ENCODE data around the gene TRPM2.
"Not testable (repeated sequence)": the region's sequence is repeated elsewhere in the genome, so short reads cannot be mapped to it uniquely, and the experiment has no call there.

- not testable (repeated sequence) for TF ChIP-seq CTCF (conservative IDR thresholded peaks at IDR 0.05; ENCODE audit: low read depth, low read length); MXI1 (IDR thresholded peaks at IDR 0.05; ENCODE audit: borderline replicate concordance, low read depth, low read length); FOS (IDR thresholded peaks at IDR 0.05; ENCODE audit: low read depth, low read length); BHLHE40 (IDR thresholded peaks at IDR 0.05; ENCODE audit: low read depth, low read length); POLR2A (IDR thresholded peaks at IDR 0.05; ENCODE audit: low read depth, low read length); USF2 (IDR thresholded peaks at IDR 0.05; ENCODE audit: low read depth, low read length); MAZ (IDR thresholded peaks at IDR 0.05; ENCODE audit: borderline replicate concordance, low read depth, low read length); SMC3 (IDR thresholded peaks at IDR 0.05; ENCODE audit: low read depth, low read length); RAD21 (IDR thresholded peaks at IDR 0.05; ENCODE audit: low read length); RCOR1 (IDR thresholded peaks at IDR 0.05; ENCODE audit: insufficient replicate concordance, low read length); RFX5 (IDR thresholded peaks at IDR 0.05; ENCODE audit: low read depth, low read length); MAFK (IDR thresholded peaks at IDR 0.05; ENCODE audit: low read depth, low read length); ELK1 (IDR thresholded peaks at IDR 0.05; ENCODE audit: borderline replicate concordance, low read depth, low read length)
These were observed 51.1 kb downstream of the TRPM2 start for GRCh38 chr21:44404482-44404881.

All from IMR-90 (cell line).